Keratinocyte (primary cell): Measurements from ENCODE around the gene RBM6. TPM values are rescaled to one million over a fixed set of nuclear protein-coding genes. Genes with fewer than 3 reads are reported as not detected.
"Not testable (repeated sequence)": the region's sequence is repeated elsewhere in the genome, so short reads cannot be mapped to it uniquely, and the experiment has no call there.

ENCODE experiments used
- DNase-seq: peaks from one replicate; pipeline ENCODE4 v3.0.0-alpha.2; 2011; ENCODE audit warnings: low read depth, missing footprints, low spot score
- FAIRE-seq: peaks from 2 replicates; lab custom pipeline; 2011; peaks lifted over from hg19 to GRCh38; lab: Jason Lieb, UNC
- H2AFZ ChIP-seq: 2 replicates; pipeline ENCODE4 v1.6.0; 2012; ENCODE audit warnings: low read length, control low read depth, inconsistent platforms; ENCODE audit not compliant: control insufficient read depth
- H3K27ac ChIP-seq: 2 replicates; pipeline ENCODE4 v1.5.1; 2011; ENCODE audit warnings: low read length; ENCODE audit not compliant: control insufficient read depth, insufficient read depth
- H3K27me3 ChIP-seq: 3 replicates; pipeline ENCODE4 v1.6.0; 2011; ENCODE audit warnings: low read length; ENCODE audit not compliant: control insufficient read depth, insufficient read depth; ENCODE audit errors: extremely low read depth
- H3K36me3 ChIP-seq, 2 experiments: 2 replicates in 1 of 2; 3 replicates in 1 of 2; pipeline ENCODE4 v1.5.1; 2011; ENCODE audit warnings: low read length in 2 of 2, mild to moderate bottlenecking in 1 of 2; ENCODE audit not compliant: control insufficient read depth in 2 of 2, insufficient read depth in 2 of 2; ENCODE audit errors: extremely low read depth in 1 of 2
- H3K4me1 ChIP-seq: 3 replicates; pipeline ENCODE4 v1.5.1; 2011; ENCODE audit warnings: low read length; ENCODE audit not compliant: control insufficient read depth, insufficient read depth; ENCODE audit errors: extremely low read depth
- H3K4me2 ChIP-seq: 3 replicates; pipeline ENCODE4 v1.6.0; 2011; ENCODE audit warnings: low read depth, low read length; ENCODE audit not compliant: control insufficient read depth, insufficient read depth; ENCODE audit errors: extremely low read depth
- H3K4me3 ChIP-seq, 3 experiments: fragments of 200-600 bp in 1 of 3; sonication (generic) in 1 of 3; 2 replicates in 2 of 3; 3 replicates in 1 of 3; pipeline ENCODE4 v1.5.1; 2011 to 2016; ENCODE audit warnings: low read length in 3 of 3, mild to moderate bottlenecking in 3 of 3, control low read depth in 2 of 3, inconsistent platforms in 1 of 3, low read depth in 1 of 3, mixed read lengths in 1 of 3, mixed run types in 1 of 3, moderate library complexity in 1 of 3; ENCODE audit not compliant: control insufficient read depth in 2 of 3, insufficient read depth in 2 of 3; ENCODE audit errors: extremely low read depth in 1 of 3
- H3K79me2 ChIP-seq: 2 replicates; pipeline ENCODE4 v1.6.0; 2012; ENCODE audit warnings: low read length; ENCODE audit not compliant: control insufficient read depth, insufficient read depth
- H3K9ac ChIP-seq: 3 replicates; pipeline ENCODE4 v1.6.0; 2011; ENCODE audit warnings: low read length; ENCODE audit not compliant: control insufficient read depth, insufficient read depth; ENCODE audit errors: extremely low read depth
- H3K9me1 ChIP-seq: 3 replicates; pipeline ENCODE4 v1.6.0; 2011; ENCODE audit warnings: low read length; ENCODE audit not compliant: control insufficient read depth, insufficient read depth; ENCODE audit errors: extremely low read depth
- H3K9me3 ChIP-seq: 2 replicates; pipeline ENCODE4 v1.5.1; 2012; ENCODE audit warnings: low read depth, low read length; ENCODE audit not compliant: control insufficient read depth
- H4K20me1 ChIP-seq: 3 replicates; pipeline ENCODE4 v1.6.0; 2011; ENCODE audit warnings: low read length; ENCODE audit not compliant: control insufficient read depth, insufficient read depth; ENCODE audit errors: extremely low read depth
- CTCF ChIP-seq, 3 experiments: IDR thresholded peaks in 1 of 3; conservative IDR thresholded peaks in 1 of 3; optimal IDR thresholded peaks in 1 of 3; 2 replicates in 2 of 3; 3 replicates in 1 of 3; pipeline versions ENCODE3 to v1.5.1; 2011; ENCODE audit warnings: low read length in 3 of 3, mild to moderate bottlenecking in 3 of 3, moderate library complexity in 2 of 3, control low read depth in 1 of 3, inconsistent platforms in 1 of 3; ENCODE audit not compliant: insufficient read depth in 2 of 3; ENCODE audit errors: extremely low read depth in 1 of 3
- EZH2 ChIP-seq: IDR thresholded peaks from one replicate; pipeline ENCODE4 v1.6.1; 2012; ENCODE audit warnings: inconsistent platforms, mild to moderate bottlenecking, low read length, moderate library complexity
- dilution Hi-C: fragments of 300-500 bp; cut with MboI; formaldehyde crosslinking; loops from one replicate; pipeline ENCODE4 v1.7.0; 2020; ENCODE audit warnings: low sequenced_read_pairs; ENCODE audit not compliant: extremely low pct_ligation_motif_present
- polyA plus RNA-seq, 5 experiments: library from polyadenylated mRNA; depleted of rRNA in 3 of 5; stranded (reverse) in 3 of 5; stranded (forward) in 1 of 5; unstranded in 1 of 5; fragments of >200 nt; gene quantifications; 1 replicate in 1 of 5; 2 replicates in 3 of 5; 3 replicates in 1 of 5; pipeline versions ENCODE4 v1.2.1 to v1.2.3, GENCODE V29; 2011 to 2012; ENCODE audit warnings: missing spikeins in 2 of 5, low read depth in 1 of 5, low replicate concordance in 1 of 5

The RBM6 gene
- polyA plus RNA-seq, 1 donor (not counting 4 experiments of a cell fraction or from before 2014, with no cell fraction given), result 43.2 TPM

DNA sequence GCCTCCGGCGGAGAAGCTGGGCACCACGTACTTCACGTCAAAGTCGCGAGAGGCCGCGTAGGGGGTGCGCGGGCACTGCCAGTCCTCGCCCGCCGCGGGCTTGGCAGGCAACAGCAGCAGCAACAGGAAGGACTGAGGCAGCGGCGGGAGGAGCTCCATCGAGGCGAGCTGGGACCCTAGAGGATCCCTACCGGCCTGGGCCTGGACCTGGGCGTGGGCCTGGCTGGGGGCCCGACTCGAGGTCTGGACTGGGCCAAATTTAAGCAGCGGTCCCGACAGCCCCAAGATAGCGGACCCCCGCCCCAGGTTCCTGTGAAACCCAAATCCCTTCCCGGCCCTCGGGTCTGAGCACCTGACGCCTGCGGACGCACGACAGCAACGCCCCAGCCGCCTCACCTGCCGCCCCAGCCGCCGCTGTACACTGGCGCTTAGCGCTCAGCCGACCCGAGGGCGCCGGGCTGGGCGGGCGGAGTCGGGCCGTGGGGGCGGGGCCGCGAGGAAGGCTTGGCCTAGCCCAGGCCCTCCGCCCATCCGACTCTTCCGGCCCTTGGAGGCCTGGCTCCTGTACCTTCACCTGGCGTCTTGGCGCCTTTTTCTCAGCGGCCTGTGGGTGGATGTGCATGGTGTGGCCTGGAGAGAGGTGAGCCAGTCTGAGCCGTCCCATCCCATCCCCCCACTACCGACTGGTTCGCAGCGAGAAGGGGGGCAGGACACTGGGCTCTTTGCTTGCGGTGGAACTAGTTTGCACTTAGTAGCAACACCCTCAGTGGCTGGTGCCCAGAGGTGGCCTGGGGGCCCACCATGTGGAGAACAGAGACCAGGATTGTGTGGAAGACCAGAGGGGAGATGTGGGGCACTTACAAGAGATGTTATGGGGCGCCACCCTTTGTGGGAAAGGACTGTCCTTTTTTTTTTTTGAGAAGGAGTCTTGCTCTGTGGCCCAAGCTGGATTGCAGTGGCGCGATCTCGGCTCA lies 36.2 kb upstream of the RBM6 start, which contains the start of gene MST1R:
MST1R (minus strand) TSS at position 423 of the 974 bp plus-strand sequence; CDS start at position 159, 264 bp downstream.
- Histone ChIP-seq H2AFZ (no peak within 1 kb of the TSS), H3K4me1 (peaks cover 39% of the 10 kb centered on the region), H3K4me3 (peak within 1 kb of the TSS; percentile 69 to 84 (median 81)), H3K9me1 (peaks cover 5% of the 10 kb centered on the region), H3K27ac (peak within 1 kb of the TSS; percentile 97), H3K9ac (peak within 1 kb of the TSS; percentile 86), H3K27me3 (no peaks in the 10 kb centered on the region), H4K20me1 (no peaks in the 10 kb centered on the region), H3K36me3 (peaks cover 3 to 13% of the 10 kb centered on the region in 2 experiments), H3K9me3 (no peaks in the 10 kb centered on the region), H3K79me2 (peaks cover 46% of the 10 kb centered on the region), H3K4me2 (peak within 1 kb of the TSS; percentile 93)
- FAIRE-seq (peak; percentile 62), DNase-seq (peak; percentile 91)
- TF ChIP-seq CTCF (optimal IDR thresholded peaks at IDR 0.05 in 1 of 3, IDR thresholded peaks at IDR 0.05 in 1 of 3, conservative IDR thresholded peaks at IDR 0.05 in 1 of 3; ENCODE audit: extremely low read depth in 1 of 3, insufficient read depth in 2 of 3, low read length in 3 of 3), result no peak
- TF ChIP-seq EZH2, result no peak
- dilution Hi-C loops, result no loop called here

DNA sequence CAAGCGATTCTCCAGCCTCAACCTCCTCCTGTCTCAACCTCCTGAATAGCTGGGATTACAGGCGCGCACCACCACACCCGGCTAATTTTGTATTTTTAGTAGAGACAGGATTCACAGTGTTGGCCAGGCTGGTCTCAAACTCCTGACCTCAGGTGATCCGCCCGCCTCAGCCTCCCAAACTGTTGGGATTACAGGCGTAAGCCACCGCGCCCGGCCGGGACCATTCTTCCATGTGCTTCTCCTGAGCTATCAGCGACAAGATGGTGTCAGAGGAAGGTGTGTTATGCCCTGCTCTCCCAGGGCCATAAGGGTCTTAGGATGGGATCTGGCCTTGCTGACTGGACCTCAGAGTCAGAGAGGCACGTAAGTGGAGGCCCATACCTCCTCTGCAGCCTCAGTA lies 35.5 kb upstream of the RBM6 start:
- H3K27me3 ChIP-seq, FAIRE-seq, H3K9ac ChIP-seq, H3K4me3 ChIP-seq, H3K9me1 ChIP-seq, H2AFZ ChIP-seq, H4K20me1 ChIP-seq, DNase-seq, H3K9me3 ChIP-seq, dilution Hi-C loops, H3K27ac ChIP-seq: not testable (repeated sequence)
- Histone ChIP-seq H3K79me2 (peaks cover 39% of the 10 kb centered on the region), H3K4me1 (peaks cover 33% of the 10 kb centered on the region), H3K36me3 (peaks cover 1 to 13% of the 10 kb centered on the region in 2 experiments), H3K4me2 (peak overlapping the region; percentile 30)
